Pancreas (tissue), 10 donors: ENCODE results near the gene ASF1B. TPM values are rescaled to one million over a fixed set of nuclear protein-coding genes. Genes with fewer than 3 reads are reported as not detected.
A peak's percentile ranks its signal among the peaks of the same experiment; 100 is the strongest.

Source experiments
- ATAC-seq, 4 donors: fragments of 200-7000 bp; cut with Tn5 transposase; one replicate each; pipeline versions ENCODE4 v1.8.0 to v1.9.1; 2020; ENCODE audit warnings: mild to moderate bottlenecking in 4 of 4, moderate library complexity in 4 of 4
- DNase-seq, 6 donors: peaks; one replicate each; pipeline ENCODE4 v3.0.0-alpha.2; 2020
- FAIRE-seq: peaks from 2 replicates; lab custom pipeline; 2012; peaks lifted over from hg19 to GRCh38; lab: Jason Lieb, UNC
- H3K27ac ChIP-seq, 4 donors: fragments of 200-600 bp; sonication (generic); 1 replicate in 3 of 4; 2 replicates in 1 of 4; pipeline versions ENCODE4 v1.5.0 to v1.8.0; 2020
- H3K27me3 ChIP-seq, 4 donors: fragments of 200-600 bp; one replicate each; pipeline ENCODE4 v1.8.0; 2021
- H3K36me3 ChIP-seq, 3 donors: fragments of 200-600 bp; sonication (generic) in 1 of 3; one replicate each; pipeline versions ENCODE4 v1.5.0 to v1.8.0; 2020 to 2021
- H3K4me1 ChIP-seq, 3 donors: fragments of 200-600 bp; one replicate each; pipeline ENCODE4 v1.8.0; 2021
- H3K4me3 ChIP-seq, 4 donors: fragments of 200-600 bp; sonication (generic) in 2 of 4; one replicate each; pipeline versions ENCODE4 v1.5.0 to v1.8.0; 2020 to 2021
- H3K9me3 ChIP-seq, 4 donors: fragments of 200-600 bp; one replicate each; pipeline ENCODE4 v1.8.0; 2021
- CTCF ChIP-seq, 4 donors: fragments of 200-600 bp; sonication (generic) in 3 of 4; IDR thresholded peaks; one replicate each; pipeline versions ENCODE4 v1.5.0 to v1.8.0; 2021; ENCODE audit warnings: antibody characterized with exemption in 4 of 4
- WGBS, 2 donors: extraction: QIAGEN DNeasy Blood & Tissue Kit; methylation state at CpG; one replicate each; pipeline ENCODE4 v1.1.7; 2013; 5-methylcytosine and 5-hydroxymethylcytosine counted together
- intact Hi-C, 3 donors: fragments of 100-400 bp; cut with DNase I; formaldehyde crosslinking; loops; one replicate each; pipeline versions ENCODE4 v1.11.1 to v1.14.2; 2022
- polyA plus RNA-seq, 2 donors: library from polyadenylated mRNA; stranded (reverse); fragments of 200-250 nt; gene quantifications; one replicate each; pipeline ENCODE4 v1.2.3, GENCODE V29; 2013
- total RNA-seq, 6 donors: library from RNA; stranded (reverse); fragmentation: NEBNext Ultra II Directional in 4 of 6; extraction: Animal tissue kit (Norgen Biotek cat#: 25700) in 4 of 6; gene quantifications; one replicate each; pipeline versions ENCODE4 v1.2.1 to v1.2.4, GENCODE V29; 2021 to 2023
- donor health status: healthy with polysubstance abuse.
- donor health status: DM: no; HTN: no; CAD: no; lungs with moderate emphysema.
- donor health status: DM: no; HTN: no; CAD: no.
- donor health status: control.
- donor health status: control.
- donor health status: Bipolar disorder and iron deficiency.
- donor health status: DM: yes; HTN: yes; CAD: no.
- donor health status: DM: no; HTN: no; CAD: no.
- donor health status: DM: no; HTN: no; CAD: no.
- donor health status: DM: yes; HTN: yes; CAD: no.

The ASF1B gene
- total and polyA plus RNA-seq, 8 donors, result 0.14 to 1.1 (median 0.41) TPM

GRCh38 chr19:14127929-14128509 is 8.4 kb downstream of the ASF1B start:
- Histone ChIP-seq H3K27me3 (no peaks in the 10 kb centered on the region), H3K36me3 (no peaks in the 10 kb centered on the region), H3K4me1 (no peaks in the 10 kb centered on the region), H3K4me3 (no peak overlapping the region), H3K9me3 (no peaks in the 10 kb centered on the region), H3K27ac (no peak overlapping the region)
- 51 to 66% methylated on average over 4 of the region's 4 CpGs for WGBS, 2 donors
- TF ChIP-seq CTCF (IDR thresholded peaks at IDR 0.05), result no peak
- DNase-seq (no peak), ATAC-seq (peak; percentile 58 to 80 (median 72)), FAIRE-seq (no peak)
- intact Hi-C loops, result no loop called here

GRCh38 chr19:14127176-14127575 is 9.2 kb downstream of the ASF1B start:
- ATAC-seq (peak in 3 of 4 donors; percentile 56 to 71 (median 71)), DNase-seq (no peak), FAIRE-seq (no peak)
- H3K27ac ChIP-seq, result no peak overlapping the region
- no peaks in the 10 kb centered on the region for H3K9me3 ChIP-seq
- no peaks in the 10 kb centered on the region for H3K27me3 ChIP-seq
- TF ChIP-seq CTCF (IDR thresholded peaks at IDR 0.05), result no peak
- H3K4me3 ChIP-seq, result no peak overlapping the region
- intact Hi-C loops, result no loop called here
- H3K4me1 ChIP-seq, result no peaks in the 10 kb centered on the region
- WGBS, 2 donors, result 53 to 57% methylated on average over 8 of the region's 8 CpGs
- H3K36me3 ChIP-seq, result no peaks in the 10 kb centered on the region

GRCh38 chr19:14122924-14123323 is 13.5 kb downstream of the ASF1B start:
- Histone ChIP-seq H3K36me3 (no peaks in the 10 kb centered on the region), H3K4me1 (peaks cover 8 to 14% (median 11%) of the 10 kb centered on the region in 3 donors), H3K27ac (no peak overlapping the region), H3K9me3 (no peaks in the 10 kb centered on the region), H3K27me3 (no peaks in the 10 kb centered on the region), H3K4me3 (no peak overlapping the region)
- FAIRE-seq, result no peak
- no peak for DNase-seq
- WGBS, 2 donors, result 95 to 98% methylated on average over 6 of the region's 6 CpGs
- intact Hi-C loops, result no loop called here
- no peak for TF ChIP-seq CTCF (IDR thresholded peaks at IDR 0.05)
- no peak for ATAC-seq

GRCh38 chr19:14120497-14120780 is 15.9 kb downstream of the ASF1B start:
- Histone ChIP-seq H3K4me1 (peaks cover 11 to 26% (median 18%) of the 10 kb centered on the region in 3 donors), H3K27ac (no peak overlapping the region), H3K36me3 (no peaks in the 10 kb centered on the region), H3K27me3 (no peaks in the 10 kb centered on the region), H3K4me3 (no peak overlapping the region), H3K9me3 (no peaks in the 10 kb centered on the region)
- DNase-seq (peak in 1 of 6 donors; percentile 51), FAIRE-seq (no peak), ATAC-seq (no peak)
- intact Hi-C loops, result no loop called here
- WGBS, 2 donors, result 93 to 96% methylated on average over 7 of the region's 7 CpGs
- no peak for TF ChIP-seq CTCF (IDR thresholded peaks at IDR 0.05)

- peak overlapping the region in 2 of 4 donors; percentile 96 to 97 for H3K27ac ChIP-seq
- H3K36me3 ChIP-seq, result no peaks in the 10 kb centered on the region
- ATAC-seq (no peak), FAIRE-seq (no peak), DNase-seq (no peak)
- H3K9me3 ChIP-seq, result no peaks in the 10 kb centered on the region
- intact Hi-C loops, result no loop called here
- H3K4me1 ChIP-seq, result peaks cover 11 to 29% (median 21%) of the 10 kb centered on the region in 3 donors
- H3K4me3 ChIP-seq, result no peak overlapping the region
- WGBS, 2 donors, result 86 to 89% methylated on average over 7 of the region's 7 CpGs
- TF ChIP-seq CTCF (IDR thresholded peaks at IDR 0.05), result no peak
- no peaks in the 10 kb centered on the region for H3K27me3 ChIP-seq
These were observed 16.5 kb downstream of the ASF1B start for GRCh38 chr19:14119644-14120496.
